CD4-positive, alpha-beta T cell treated with Interleukin-10 for 1 hour (primary cell): ENCODE results near the gene LAMTOR4.
"Not testable (repeated sequence)": the region's sequence is repeated elsewhere in the genome, so short reads cannot be mapped to it uniquely, and the experiment has no call there.

ENCODE experiments used
- DNase-seq: peaks from one replicate; pipeline ENCODE4 v3.0.0-alpha.2; 2020

The LAMTOR4 gene

DNA sequence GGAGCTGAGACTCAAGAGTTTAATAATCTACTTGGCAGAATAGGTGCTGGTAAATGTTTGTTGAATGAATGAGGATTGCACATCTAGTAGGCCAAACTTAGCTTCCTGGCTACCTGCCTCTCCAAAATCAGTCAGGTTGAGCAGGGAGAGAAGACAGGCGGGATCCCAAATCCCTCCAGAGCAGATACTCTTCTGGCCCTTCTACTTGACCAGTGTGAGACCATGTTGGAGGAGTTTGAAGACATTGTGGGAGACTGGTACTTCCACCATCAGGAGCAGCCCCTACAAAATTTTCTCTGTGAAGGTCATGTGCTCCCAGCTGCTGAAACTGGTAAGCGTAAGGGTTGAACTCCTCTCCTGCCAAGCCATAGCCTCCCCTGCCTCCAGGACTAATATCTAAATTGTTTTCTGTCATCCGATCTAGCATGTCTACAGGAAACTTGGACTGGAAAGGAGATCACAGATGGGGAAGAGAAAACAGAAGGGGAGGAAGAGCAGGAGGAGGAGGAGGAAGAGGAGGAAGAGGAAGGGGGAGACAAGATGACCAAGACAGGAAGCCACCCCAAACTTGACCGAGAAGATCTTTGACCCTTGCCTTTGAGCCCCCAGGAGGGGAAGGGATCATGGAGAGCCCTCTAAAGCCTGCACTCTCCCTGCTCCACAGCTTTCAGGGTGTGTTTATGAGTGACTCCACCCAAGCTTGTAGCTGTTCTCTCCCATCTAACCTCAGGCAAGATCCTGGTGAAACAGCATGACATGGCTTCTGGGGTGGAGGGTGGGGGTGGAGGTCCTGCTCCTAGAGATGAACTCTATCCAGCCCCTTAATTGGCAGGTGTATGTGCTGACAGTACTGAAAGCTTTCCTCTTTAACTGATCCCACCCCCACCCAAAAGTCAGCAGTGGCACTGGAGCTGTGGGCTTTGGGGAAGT is 24.2 kb upstream of the LAMTOR4 start:
- DNase-seq, result no peak

GRCh38 chr7:100126239-100126930 is 22.3 kb upstream of the LAMTOR4 start:
- no peak for DNase-seq

- peak; percentile 94 for DNase-seq
Measured at GRCh38 chr7:100126931-100127865, 21.5 kb upstream of the LAMTOR4 start, which contains the start of gene MBLAC1. Gene MBLAC1 (plus strand): TSS chr7:100126967. CDS start chr7:100127396, 429 bp downstream.

DNA sequence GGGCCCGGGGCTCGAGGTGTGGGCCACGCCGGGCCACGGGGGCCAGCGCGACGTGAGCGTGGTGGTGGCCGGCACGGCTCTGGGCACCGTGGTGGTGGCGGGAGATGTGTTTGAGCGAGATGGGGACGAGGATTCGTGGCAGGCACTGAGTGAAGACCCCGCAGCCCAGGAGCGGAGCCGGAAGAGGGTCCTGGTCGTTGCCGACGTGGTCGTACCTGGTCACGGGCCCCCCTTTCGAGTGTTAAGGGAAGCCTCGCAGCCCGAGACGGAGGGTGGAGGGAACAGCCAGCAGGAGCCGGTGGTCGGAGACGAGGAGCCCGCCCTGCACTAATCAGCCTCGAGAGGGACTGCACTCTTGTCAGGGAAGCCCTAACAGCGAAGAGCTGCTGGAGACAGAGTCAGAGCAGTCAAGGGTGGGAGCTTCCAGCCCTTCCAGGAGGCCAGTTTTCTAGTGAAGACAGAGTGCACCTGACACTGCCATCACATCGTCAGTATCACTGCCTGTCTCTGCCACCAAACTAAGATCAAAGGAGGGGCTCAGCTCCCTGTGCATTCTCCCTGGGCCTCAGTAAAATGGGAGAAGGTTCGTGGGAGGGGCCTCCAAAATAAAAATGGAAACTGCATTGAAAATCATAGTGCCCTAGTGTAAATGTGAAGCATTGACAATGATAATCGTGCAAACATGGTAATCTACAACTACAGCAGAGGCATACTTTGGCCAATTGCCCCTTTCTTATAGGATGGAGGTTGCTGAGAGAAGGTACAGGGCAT is 20.7 kb upstream of the LAMTOR4 start:
- DNase-seq, result no peak

GRCh38 chr7:100128637-100128963 is 20.1 kb upstream of the LAMTOR4 start:
- no peak for DNase-seq

- DNase-seq, result not testable (repeated sequence)
Measured at GRCh38 chr7:100130220-100130607, 18.5 kb upstream of the LAMTOR4 start.

- peak; percentile 84 for DNase-seq
Measured at GRCh38 chr7:100130608-100131453, 17.9 kb upstream of the LAMTOR4 start.

- DNase-seq, result no peak
Measured at GRCh38 chr7:100132126-100132525, 16.6 kb upstream of the LAMTOR4 start.

GRCh38 chr7:100132697-100133151 is 16.0 kb upstream of the LAMTOR4 start:
- DNase-seq, result peak; percentile 79

- DNase-seq, result no peak
Measured at GRCh38 chr7:100137851-100138760, 10.6 kb upstream of the LAMTOR4 start.

GRCh38 chr7:100141555-100141949 is 7.2 kb upstream of the LAMTOR4 start:
- DNase-seq, result no peak

GRCh38 chr7:100142461-100142860 is 6.3 kb upstream of the LAMTOR4 start:
- DNase-seq, result no peak

DNA sequence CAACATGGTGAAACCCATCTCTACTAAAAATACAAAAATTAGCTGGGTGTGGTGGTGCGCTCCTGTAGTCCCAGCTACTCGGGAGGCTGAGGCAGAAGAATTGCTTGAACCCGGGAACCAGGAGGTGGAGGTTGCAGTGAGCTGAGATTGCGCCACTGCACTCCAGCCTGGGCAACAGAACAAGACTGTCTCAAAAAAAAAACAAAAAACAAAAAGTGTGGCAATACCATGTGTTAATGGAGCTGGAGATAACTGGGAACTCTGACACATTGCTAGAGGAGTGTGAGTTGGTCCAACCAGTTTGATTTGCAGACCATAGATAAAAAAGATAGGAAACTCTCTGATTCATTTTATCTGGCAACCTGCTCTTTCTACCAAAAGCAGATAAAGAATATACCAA is 2.4 kb upstream of the LAMTOR4 start:
- not testable (repeated sequence) for DNase-seq

- DNase-seq, result no peak
Measured at GRCh38 chr7:100147278-100147677, 1.4 kb upstream of the LAMTOR4 start.

DNA sequence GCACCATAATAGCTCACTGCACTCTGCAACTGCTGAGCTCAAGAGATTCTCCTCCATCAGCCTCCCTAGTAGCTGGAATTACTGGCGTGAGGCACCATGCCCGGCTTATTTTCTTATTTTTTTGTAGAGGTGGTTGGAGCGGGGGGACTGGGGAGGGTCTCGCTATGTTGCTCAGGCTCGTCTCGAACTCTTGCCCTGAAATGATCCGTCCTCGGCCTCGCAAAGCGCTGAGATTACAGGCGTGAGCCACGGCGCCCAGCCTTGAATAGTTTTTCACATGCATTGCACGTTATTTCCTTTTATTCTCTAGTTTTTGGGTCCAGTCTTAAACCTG is 526 bp upstream of the LAMTOR4 start:
- DNase-seq, result no peak

DNA sequence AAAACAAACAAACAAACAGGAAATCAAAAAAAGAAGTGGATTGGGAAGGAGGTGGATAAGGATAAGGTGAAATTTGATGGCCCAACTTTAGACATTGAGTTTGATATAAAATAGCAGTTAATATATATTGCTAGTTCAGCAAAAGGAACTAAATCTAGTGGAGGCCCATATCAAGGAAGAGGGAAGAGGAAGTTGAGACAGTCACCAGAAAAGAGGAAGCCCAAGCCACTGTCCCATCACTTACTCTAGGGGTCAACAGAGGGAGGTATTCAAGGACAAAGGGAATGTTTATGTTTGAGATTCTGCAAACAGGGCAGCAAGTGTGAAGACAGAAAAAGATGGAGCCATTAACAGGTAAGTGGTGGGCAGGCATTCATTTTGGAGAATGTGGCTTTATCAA is 3.7 kb downstream of the LAMTOR4 start:
- DNase-seq, result no peak

GRCh38 chr7:100152937-100153666 is 4.4 kb downstream of the LAMTOR4 start:
- no peak for DNase-seq

DNA sequence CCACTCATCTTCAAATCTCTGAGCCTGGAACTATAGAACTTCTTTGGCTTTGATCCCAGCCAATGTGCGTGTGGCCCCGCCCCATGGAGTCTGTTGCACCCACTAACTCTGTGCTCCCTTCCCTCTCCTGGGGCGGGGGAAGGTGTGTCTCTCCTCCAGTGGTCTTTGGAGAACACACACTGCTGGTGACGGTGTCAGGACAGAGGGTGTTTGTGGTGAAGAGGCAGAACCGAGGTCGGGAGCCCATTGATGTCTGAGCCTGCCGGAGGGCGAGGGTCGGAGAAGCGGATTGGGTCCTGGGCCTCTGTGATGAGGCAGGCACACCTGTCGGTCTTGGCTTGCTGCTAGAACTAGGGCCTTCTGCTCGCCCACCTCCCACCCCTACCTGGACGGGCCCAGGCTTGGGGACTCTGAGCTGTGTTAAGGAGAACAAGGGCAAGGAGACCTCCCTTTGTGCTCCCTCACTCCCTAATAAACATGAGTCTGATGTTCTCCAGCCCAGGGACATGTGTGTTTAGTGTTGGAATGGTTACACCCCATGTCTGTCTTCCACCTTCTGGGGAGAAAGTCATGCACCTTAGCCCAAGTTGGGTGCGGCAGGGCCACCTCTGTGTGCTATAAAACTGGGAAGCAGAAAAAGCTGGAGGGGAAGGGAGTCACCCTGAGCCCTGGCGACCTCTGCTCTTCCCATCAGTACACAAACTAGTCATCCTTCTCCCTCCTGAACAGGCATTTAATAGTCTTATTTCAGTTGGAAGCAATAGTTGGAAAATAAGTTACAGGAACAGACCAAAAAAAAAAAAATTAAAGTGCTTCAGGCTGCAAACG is 5.2 kb downstream of the LAMTOR4 start:
- DNase-seq, result no peak
